Measurements from ENCODE around the gene USF1.

DNA sequence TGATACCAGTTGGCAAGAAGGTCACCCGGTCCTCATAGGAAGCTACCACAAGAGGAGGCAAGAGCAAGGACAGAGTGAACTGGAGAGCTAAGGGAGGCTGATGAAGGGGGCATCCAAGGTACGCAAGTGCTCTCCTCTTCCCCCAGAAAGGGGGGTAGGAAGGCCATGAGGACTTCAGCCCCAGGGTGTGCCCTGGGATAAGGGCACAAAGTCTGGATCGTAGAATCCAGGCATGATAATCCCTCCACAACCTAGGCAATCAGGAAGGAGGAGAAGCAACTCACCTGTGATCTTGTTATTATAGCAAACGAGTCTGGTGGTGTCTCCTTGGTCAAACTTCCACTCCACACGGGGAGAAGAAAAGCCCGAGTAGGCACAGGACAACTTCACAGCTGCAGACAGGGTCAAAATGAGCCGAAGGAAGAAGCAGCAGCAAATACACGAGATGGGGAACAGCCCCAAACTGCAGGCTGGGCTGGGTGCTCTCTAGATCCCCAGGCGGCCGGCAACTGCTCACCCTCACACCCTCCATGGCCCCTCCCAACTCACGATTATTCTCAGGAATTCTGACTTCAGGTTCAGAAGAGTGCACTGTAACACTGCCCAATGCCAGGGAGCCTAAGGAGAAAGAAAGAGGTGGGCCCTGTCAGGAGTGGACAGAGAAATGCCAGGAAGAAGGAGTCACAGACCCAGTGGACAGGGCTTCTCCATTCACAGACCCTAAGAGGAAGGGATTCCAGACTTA is 44.9 kb downstream of the USF1 start:
- TF ChIP-seq ZC3H10 (CRISPR knock-in tag; IDR thresholded peaks at IDR 0.05), result no peak
- TF ChIP-seq, protein P1, sequence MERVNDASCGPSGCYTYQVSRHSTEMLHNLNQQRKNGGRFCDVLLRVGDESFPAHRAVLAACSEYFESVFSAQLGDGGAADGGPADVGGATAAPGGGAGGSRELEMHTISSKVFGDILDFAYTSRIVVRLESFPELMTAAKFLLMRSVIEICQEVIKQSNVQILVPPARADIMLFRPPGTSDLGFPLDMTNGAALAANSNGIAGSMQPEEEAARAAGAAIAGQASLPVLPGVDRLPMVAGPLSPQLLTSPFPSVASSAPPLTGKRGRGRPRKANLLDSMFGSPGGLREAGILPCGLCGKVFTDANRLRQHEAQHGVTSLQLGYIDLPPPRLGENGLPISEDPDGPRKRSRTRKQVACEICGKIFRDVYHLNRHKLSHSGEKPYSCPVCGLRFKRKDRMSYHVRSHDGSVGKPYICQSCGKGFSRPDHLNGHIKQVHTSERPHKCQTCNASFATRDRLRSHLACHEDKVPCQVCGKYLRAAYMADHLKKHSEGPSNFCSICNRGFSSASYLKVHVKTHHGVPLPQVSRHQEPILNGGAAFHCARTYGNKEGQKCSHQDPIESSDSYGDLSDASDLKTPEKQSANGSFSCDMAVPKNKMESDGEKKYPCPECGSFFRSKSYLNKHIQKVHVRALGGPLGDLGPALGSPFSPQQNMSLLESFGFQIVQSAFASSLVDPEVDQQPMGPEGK (CRISPR knock-in tag; IDR thresholded peaks at IDR 0.05; ENCODE audit: borderline replicate concordance), result no peak
- TF ChIP-seq, protein P2, sequence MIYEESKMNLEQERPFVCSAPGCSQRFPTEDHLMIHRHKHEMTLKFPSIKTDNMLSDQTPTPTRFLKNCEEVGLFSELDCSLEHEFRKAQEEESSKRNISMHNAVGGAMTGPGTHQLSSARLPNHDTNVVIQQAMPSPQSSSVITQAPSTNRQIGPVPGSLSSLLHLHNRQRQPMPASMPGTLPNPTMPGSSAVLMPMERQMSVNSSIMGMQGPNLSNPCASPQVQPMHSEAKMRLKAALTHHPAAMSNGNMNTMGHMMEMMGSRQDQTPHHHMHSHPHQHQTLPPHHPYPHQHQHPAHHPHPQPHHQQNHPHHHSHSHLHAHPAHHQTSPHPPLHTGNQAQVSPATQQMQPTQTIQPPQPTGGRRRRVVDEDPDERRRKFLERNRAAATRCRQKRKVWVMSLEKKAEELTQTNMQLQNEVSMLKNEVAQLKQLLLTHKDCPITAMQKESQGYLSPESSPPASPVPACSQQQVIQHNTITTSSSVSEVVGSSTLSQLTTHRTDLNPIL (CRISPR knock-in tag; IDR thresholded peaks at IDR 0.05; ENCODE audit: low read depth), result no peak
- TF ChIP-seq ZFP3 (CRISPR knock-in tag; IDR thresholded peaks at IDR 0.05), result no peak
